Esophagus squamous epithelium (tissue), 4 donors: Measurements from ENCODE around the gene CNGA2.

ENCODE experiments used
- POLR2A ChIP-seq, 4 donors: fragments of 450-650 bp; IDR thresholded peaks; one replicate each; pipeline ENCODE4 v1.6.1; 2017; ENCODE audit warnings: antibody characterized with exemption in 4 of 4, mild to moderate bottlenecking in 4 of 4, moderate library complexity in 3 of 4
- TF ChIP-seq, protein P1 (sequence below), 6 experiments: fragments of 450-650 bp in 4 of 6; fragments of 200-600 bp in 2 of 6; sonication (generic) in 2 of 6; IDR thresholded peaks; one replicate each; pipeline ENCODE4 v1.5.1; 2016 to 2019; ENCODE audit warnings: antibody characterized with exemption in 6 of 6, mild to moderate bottlenecking in 4 of 6, moderate library complexity in 4 of 6

DNA sequence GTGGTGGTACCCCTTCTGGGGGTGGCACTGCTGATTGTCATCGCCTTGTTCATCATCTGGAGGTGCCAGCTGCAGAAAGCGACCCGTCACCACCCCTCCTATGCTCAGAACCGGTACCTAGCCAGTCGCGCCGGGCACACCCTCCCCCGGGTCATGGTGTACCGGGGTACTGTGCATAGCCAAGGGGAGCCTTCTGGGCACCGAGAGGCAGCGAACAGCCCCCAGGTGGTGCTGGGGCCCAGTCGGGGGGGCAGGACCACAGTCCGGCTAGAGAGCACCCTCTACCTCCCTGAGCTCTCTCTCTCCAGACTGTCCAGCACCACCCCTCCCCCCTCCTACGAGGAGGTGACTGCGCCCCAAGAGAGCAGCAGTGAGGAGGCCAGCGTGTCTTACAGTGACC lies 34.0 kb upstream of the CNGA2 start:
- TF ChIP-seq, protein P1, sequence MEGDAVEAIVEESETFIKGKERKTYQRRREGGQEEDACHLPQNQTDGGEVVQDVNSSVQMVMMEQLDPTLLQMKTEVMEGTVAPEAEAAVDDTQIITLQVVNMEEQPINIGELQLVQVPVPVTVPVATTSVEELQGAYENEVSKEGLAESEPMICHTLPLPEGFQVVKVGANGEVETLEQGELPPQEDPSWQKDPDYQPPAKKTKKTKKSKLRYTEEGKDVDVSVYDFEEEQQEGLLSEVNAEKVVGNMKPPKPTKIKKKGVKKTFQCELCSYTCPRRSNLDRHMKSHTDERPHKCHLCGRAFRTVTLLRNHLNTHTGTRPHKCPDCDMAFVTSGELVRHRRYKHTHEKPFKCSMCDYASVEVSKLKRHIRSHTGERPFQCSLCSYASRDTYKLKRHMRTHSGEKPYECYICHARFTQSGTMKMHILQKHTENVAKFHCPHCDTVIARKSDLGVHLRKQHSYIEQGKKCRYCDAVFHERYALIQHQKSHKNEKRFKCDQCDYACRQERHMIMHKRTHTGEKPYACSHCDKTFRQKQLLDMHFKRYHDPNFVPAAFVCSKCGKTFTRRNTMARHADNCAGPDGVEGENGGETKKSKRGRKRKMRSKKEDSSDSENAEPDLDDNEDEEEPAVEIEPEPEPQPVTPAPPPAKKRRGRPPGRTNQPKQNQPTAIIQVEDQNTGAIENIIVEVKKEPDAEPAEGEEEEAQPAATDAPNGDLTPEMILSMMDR (IDR thresholded peaks at IDR 0.05): no peak
- TF ChIP-seq POLR2A (IDR thresholded peaks at IDR 0.05): no peak
